Nephron progenitor cell (in vitro differentiated cells): ENCODE measurements around the gene DIS3L2.

ENCODE experiments used
- DNase-seq: peaks from one replicate; pipeline ENCODE4 v3.0.0; 2021
- H3K27ac Mint-ChIP-seq: 2 replicates; pipeline ENCODE4 v1.8.0; 2021; ENCODE audit warnings: mild to moderate bottlenecking, moderate library complexity, mixed read lengths
- H3K27me3 Mint-ChIP-seq: 2 replicates; pipeline ENCODE4 v1.8.0; 2021; ENCODE audit warnings: mild to moderate bottlenecking, low read depth, mixed read lengths; ENCODE audit not compliant: poor library complexity
- H3K36me3 Mint-ChIP-seq: 2 replicates; pipeline ENCODE4 v1.8.0; 2021; ENCODE audit warnings: low read depth, mixed read lengths
- H3K4me1 Mint-ChIP-seq: 2 replicates; pipeline ENCODE4 v1.8.0; 2021; ENCODE audit warnings: mixed read lengths
- H3K4me3 Mint-ChIP-seq: 2 replicates; pipeline ENCODE4 v1.8.0; 2021; ENCODE audit warnings: mild to moderate bottlenecking, moderate library complexity, mixed read lengths
- H3K9me3 Mint-ChIP-seq: 2 replicates; pipeline ENCODE4 v1.8.0; 2021; ENCODE audit warnings: mild to moderate bottlenecking, moderate library complexity, mixed read lengths
- TF ChIP-seq, protein P1 (sequence below): fragments of 200-600 bp; sonication (generic); IDR thresholded peaks from 2 replicates; pipeline ENCODE4 v1.5.0; 2021; ENCODE audit warnings: antibody characterized with exemption

The DIS3L2 gene

DNA sequence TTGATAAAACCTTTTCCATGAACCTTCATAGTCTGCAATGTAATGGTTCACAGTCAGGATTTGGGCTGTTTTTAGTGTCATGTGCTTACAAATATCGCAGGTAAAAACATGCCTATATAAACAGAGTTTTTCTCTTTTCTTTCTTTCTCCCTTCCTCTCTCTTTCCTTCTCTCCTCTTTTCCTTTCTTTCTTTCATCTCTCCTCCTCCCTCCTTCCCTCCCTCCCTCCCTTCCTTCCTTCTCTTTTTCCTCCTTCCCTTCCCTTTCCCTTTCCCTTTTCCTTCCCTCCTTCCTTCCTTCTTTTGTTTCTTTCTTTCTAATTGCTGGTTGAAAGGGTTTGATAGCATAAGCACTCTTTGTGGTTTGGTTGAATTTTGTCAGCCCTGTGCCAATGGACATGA lies 25.7 kb upstream of the DIS3L2 start:
- no peak overlapping the region for H3K4me3 Mint-ChIP-seq

GRCh38 chr2:231936491-231936890 lies 25.0 kb upstream of the DIS3L2 start:
- Mint-ChIP-seq H3K36me3 (no peaks in the 10 kb centered on the region), H3K4me3 (no peak overlapping the region), H3K27ac (no peak overlapping the region), H3K4me1 (peaks cover 14% of the 10 kb centered on the region), H3K9me3 (no peaks in the 10 kb centered on the region), H3K27me3 (peaks cover 8% of the 10 kb centered on the region)
- TF ChIP-seq, protein P1, sequence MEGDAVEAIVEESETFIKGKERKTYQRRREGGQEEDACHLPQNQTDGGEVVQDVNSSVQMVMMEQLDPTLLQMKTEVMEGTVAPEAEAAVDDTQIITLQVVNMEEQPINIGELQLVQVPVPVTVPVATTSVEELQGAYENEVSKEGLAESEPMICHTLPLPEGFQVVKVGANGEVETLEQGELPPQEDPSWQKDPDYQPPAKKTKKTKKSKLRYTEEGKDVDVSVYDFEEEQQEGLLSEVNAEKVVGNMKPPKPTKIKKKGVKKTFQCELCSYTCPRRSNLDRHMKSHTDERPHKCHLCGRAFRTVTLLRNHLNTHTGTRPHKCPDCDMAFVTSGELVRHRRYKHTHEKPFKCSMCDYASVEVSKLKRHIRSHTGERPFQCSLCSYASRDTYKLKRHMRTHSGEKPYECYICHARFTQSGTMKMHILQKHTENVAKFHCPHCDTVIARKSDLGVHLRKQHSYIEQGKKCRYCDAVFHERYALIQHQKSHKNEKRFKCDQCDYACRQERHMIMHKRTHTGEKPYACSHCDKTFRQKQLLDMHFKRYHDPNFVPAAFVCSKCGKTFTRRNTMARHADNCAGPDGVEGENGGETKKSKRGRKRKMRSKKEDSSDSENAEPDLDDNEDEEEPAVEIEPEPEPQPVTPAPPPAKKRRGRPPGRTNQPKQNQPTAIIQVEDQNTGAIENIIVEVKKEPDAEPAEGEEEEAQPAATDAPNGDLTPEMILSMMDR, result no peak
- no peak for DNase-seq

More for the DNA sequence above, 25.7 kb upstream of the DIS3L2 start:
- H3K27me3 Mint-ChIP-seq, result peaks cover 15% of the 10 kb centered on the region
- H3K36me3 Mint-ChIP-seq, result no peaks in the 10 kb centered on the region
- H3K27ac Mint-ChIP-seq, result no peak overlapping the region
- peaks cover 14% of the 10 kb centered on the region for H3K4me1 Mint-ChIP-seq
- TF ChIP-seq, protein P1, result no peak
- H3K9me3 Mint-ChIP-seq, result no peaks in the 10 kb centered on the region
- no peak for DNase-seq

- no peak for DNase-seq
- Mint-ChIP-seq H3K4me3 (no peak overlapping the region), H3K4me1 (peaks cover 14% of the 10 kb centered on the region), H3K27ac (no peak overlapping the region), H3K27me3 (peaks cover 7% of the 10 kb centered on the region), H3K9me3 (no peaks in the 10 kb centered on the region), H3K36me3 (no peaks in the 10 kb centered on the region)
- TF ChIP-seq, protein P1, result no peak
These were observed 24.5 kb upstream of the DIS3L2 start for GRCh38 chr2:231937057-231937456.

- H3K27me3 Mint-ChIP-seq, result no peaks in the 10 kb centered on the region
- no peak for DNase-seq
- H3K4me3 Mint-ChIP-seq, result no peak overlapping the region
- no peaks in the 10 kb centered on the region for H3K36me3 Mint-ChIP-seq
- TF ChIP-seq, protein P1, result no peak
- no peaks in the 10 kb centered on the region for H3K9me3 Mint-ChIP-seq
- H3K4me1 Mint-ChIP-seq, result peaks cover 14% of the 10 kb centered on the region
- H3K27ac Mint-ChIP-seq, result no peak overlapping the region
These were observed 22.5 kb upstream of the DIS3L2 start for GRCh38 chr2:231939022-231939421.

- Mint-ChIP-seq H3K4me1 (peaks cover 6% of the 10 kb centered on the region), H3K36me3 (no peaks in the 10 kb centered on the region), H3K4me3 (no peak overlapping the region), H3K9me3 (no peaks in the 10 kb centered on the region), H3K27me3 (peaks cover 7% of the 10 kb centered on the region), H3K27ac (no peak overlapping the region)
- TF ChIP-seq, protein P1, result no peak
- DNase-seq, result no peak
These were observed 20.7 kb upstream of the DIS3L2 start for GRCh38 chr2:231940795-231941194.

DNA sequence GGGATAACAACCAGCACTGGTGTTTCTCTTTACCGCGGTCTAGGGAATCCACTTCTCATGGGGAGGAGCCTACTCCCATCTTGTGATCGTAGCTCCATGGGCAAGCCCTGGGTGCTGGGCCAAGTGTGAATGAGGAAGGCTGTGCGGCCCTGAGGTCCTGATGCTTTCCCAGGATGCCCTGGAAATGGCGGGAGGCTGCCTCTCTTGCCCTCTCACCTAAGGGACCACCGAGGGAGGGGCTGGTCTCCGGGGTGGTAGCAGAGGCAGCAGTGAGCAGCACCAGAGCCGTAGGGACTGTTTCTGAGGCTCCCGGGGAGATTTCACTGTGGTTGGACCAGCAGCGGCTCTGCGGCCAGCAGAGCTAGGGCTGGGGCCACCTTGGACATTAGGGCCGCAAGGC lies 19.8 kb upstream of the DIS3L2 start:
- H3K4me1 Mint-ChIP-seq, result peaks cover under 1% of the 10 kb centered on the region
- TF ChIP-seq, protein P1, result no peak
- H3K9me3 Mint-ChIP-seq, result no peaks in the 10 kb centered on the region
- H3K27ac Mint-ChIP-seq, result no peak overlapping the region
- peaks cover 7% of the 10 kb centered on the region for H3K27me3 Mint-ChIP-seq
- no peak overlapping the region for H3K4me3 Mint-ChIP-seq
- no peak for DNase-seq
- no peaks in the 10 kb centered on the region for H3K36me3 Mint-ChIP-seq
